ENCODE measurements around the gene HSF5. TPM values are rescaled to one million over a fixed set of nuclear protein-coding genes. Genes with fewer than 3 reads are reported as not detected.

HSF5 gene
- total RNA-seq, 1 donor from 2014 or later: 0.09 TPM

DNA sequence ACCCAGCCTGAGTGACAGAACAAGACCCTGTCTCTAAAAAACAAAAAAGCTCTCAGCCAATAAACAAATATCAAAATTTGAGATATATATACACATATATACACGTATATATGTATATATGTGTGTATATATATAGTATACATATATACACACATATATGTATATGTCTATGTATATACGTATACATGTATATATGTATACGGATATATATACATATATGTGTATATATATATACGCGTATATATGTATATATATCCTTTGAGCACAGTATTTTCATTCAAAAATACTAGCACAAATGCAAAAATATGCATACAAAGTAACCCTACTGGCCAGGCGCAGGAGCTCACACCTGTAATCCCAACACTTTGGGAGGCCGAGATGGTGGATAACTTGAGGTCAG, 13.2 kb upstream of the HSF5 start:
- TF ChIP-seq, protein P1, sequence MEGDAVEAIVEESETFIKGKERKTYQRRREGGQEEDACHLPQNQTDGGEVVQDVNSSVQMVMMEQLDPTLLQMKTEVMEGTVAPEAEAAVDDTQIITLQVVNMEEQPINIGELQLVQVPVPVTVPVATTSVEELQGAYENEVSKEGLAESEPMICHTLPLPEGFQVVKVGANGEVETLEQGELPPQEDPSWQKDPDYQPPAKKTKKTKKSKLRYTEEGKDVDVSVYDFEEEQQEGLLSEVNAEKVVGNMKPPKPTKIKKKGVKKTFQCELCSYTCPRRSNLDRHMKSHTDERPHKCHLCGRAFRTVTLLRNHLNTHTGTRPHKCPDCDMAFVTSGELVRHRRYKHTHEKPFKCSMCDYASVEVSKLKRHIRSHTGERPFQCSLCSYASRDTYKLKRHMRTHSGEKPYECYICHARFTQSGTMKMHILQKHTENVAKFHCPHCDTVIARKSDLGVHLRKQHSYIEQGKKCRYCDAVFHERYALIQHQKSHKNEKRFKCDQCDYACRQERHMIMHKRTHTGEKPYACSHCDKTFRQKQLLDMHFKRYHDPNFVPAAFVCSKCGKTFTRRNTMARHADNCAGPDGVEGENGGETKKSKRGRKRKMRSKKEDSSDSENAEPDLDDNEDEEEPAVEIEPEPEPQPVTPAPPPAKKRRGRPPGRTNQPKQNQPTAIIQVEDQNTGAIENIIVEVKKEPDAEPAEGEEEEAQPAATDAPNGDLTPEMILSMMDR (IDR thresholded peaks at IDR 0.05; ENCODE audit: unreplicated experiment): no peak
- H3K27ac Mint-ChIP-seq: no peak overlapping the region
- no peaks in the 10 kb centered on the region for H3K9me3 Mint-ChIP-seq
- H3K27me3 Mint-ChIP-seq (ENCODE audit: low read depth): no peaks in the 10 kb centered on the region
- no peak for DNase-seq (ENCODE audit: low spot score in 2 of 2, unreplicated experiment in 2 of 2)
- no peak overlapping the region for H3K4me3 Mint-ChIP-seq
- peaks cover 42% of the 10 kb centered on the region for H3K36me3 Mint-ChIP-seq
- H3K4me1 Mint-ChIP-seq: no peaks in the 10 kb centered on the region

DNA sequence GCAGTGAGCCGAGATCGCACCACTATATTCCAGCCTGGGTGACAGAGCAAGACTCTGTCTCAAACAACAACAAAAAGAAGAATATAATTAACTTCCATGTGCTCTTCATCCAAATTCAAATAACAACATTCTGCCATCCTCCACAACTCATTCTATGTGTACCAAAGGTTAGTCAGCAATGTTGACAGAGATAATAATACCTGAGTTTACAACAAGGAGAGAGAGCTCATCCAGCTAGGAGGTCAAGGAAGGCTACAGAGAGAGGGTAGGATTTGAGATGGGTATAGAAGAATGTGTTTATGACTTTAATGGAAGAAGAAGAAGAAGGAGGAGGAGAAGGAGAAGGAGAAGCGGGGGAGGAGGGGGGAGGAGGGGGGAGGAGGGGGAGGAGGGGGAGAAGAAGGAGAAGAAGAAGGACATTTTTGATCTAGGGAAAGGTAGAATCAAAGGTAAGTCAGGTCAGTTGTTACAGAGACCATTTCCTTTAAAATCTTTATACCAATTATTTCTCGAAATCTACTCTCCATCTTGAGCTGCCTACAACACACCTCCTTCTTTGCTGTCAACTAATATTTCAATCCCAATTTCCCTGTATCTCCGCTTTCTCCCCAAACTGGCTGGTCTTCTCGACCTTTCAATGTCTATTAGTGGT, 10.1 kb upstream of the HSF5 start:
- TF ChIP-seq, protein P1 (IDR thresholded peaks at IDR 0.05; ENCODE audit: unreplicated experiment): no peak
- Mint-ChIP-seq H3K27me3 (ENCODE audit: low read depth) (no peaks in the 10 kb centered on the region), H3K27ac (no peak overlapping the region), H3K4me1 (no peaks in the 10 kb centered on the region), H3K4me3 (no peak overlapping the region), H3K9me3 (no peaks in the 10 kb centered on the region), H3K36me3 (peaks cover 44% of the 10 kb centered on the region)
- no peak for DNase-seq (ENCODE audit: low spot score in 2 of 2, unreplicated experiment in 2 of 2)

DNA sequence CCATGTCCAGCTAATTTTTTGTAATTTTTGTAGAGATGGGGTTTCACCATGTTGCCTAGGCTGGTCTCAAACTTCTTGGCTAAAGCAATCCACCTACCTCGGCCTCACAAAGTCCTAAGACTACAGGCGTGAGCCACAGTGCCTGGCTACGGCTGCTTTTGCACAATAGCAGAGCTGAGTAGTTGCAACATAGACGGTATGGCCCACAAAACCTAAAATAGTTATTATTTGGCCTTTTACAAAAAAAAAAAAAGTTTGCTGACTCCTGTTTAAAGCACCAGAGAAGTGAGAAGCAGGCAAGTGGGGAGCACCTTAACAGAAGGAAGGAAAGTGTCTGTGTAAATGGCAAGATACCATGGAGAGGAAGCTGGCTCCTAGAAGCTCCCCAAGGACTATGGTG, 5.3 kb upstream of the HSF5 start:
- Mint-ChIP-seq H3K36me3 (peaks cover 54% of the 10 kb centered on the region), H3K9me3 (no peaks in the 10 kb centered on the region), H3K27me3 (ENCODE audit: low read depth) (no peaks in the 10 kb centered on the region), H3K4me3 (no peak overlapping the region), H3K27ac (no peak overlapping the region), H3K4me1 (no peaks in the 10 kb centered on the region)
- TF ChIP-seq, protein P1 (IDR thresholded peaks at IDR 0.05; ENCODE audit: unreplicated experiment): no peak
- DNase-seq (ENCODE audit: low spot score in 2 of 2, unreplicated experiment in 2 of 2): no peak

DNA sequence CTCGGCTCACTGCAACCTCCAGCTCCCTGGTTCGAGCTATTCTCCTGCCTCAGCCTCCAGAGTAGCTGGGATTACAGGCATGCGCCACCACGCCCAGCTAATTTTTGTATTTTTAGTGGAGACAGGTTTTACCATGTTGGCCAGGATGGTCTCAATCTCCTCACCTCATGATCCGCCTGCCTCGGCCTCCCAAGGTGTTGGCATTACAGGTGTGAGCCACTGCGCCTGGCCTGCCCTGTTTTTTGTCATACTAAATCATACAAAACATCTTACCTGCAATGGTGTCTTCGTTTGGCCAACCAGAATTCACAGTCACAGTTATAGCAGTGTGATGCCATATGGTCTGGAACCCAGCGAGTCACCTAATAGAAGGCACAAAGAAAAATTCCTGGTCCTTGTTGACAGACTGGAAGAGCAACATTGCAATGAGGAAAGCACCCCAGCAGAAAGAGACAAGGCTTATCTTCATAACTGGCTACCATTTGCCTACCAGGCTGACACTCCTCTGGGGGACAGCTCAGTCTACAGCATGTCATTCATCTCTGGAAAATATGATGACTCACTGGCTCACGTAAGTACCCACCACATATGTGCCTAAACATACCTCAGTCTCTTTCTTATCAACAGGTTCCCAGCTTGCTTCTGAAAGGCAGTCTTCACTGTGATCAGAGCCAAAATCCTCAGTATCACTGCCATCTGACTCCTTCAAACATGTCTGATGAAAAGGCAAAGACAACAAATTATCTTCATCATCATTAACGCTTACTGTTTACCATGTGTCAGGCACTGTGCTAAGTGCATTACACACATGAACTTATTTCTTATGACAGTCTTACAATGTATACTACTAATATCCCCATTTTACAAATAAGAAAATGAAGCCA, 4.3 kb upstream of the HSF5 start:
- Mint-ChIP-seq H3K4me1 (no peaks in the 10 kb centered on the region), H3K4me3 (no peak overlapping the region), H3K9me3 (no peaks in the 10 kb centered on the region), H3K27me3 (ENCODE audit: low read depth) (no peaks in the 10 kb centered on the region), H3K27ac (no peak overlapping the region), H3K36me3 (peaks cover 49% of the 10 kb centered on the region)
- TF ChIP-seq, protein P1 (IDR thresholded peaks at IDR 0.05; ENCODE audit: unreplicated experiment): no peak
- no peak for DNase-seq (ENCODE audit: low spot score in 2 of 2, unreplicated experiment in 2 of 2)

DNA sequence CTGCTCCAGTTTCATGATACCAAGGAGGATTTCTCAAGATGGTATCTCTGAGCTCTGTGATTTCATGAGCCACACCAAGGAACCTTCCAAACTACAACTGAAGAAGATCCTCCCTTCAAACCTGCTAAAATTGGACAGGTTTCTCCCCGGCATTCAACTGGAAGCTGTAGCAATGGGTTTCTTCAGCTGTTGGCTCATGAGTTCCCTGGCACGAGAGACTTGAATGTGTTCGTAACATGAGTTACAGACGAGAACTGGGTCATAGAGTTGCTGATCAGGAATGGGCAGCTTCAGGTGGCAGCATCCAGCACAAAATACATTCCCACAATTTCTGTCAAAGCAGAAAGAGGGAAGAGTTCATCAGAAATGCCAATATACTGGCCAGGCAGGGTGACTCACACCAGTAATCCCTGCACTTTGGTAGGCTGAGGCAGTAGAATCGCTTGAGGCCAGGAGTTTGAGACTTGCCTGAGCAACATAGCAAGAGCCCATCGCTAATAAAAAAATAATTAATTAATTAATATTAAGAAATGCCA, 3.4 kb upstream of the HSF5 start:
- H3K4me1 Mint-ChIP-seq: no peaks in the 10 kb centered on the region
- no peak for DNase-seq (ENCODE audit: low spot score in 2 of 2, unreplicated experiment in 2 of 2)
- no peak overlapping the region for H3K27ac Mint-ChIP-seq
- H3K27me3 Mint-ChIP-seq (ENCODE audit: low read depth): no peaks in the 10 kb centered on the region
- no peaks in the 10 kb centered on the region for H3K9me3 Mint-ChIP-seq
- peaks cover 46% of the 10 kb centered on the region for H3K36me3 Mint-ChIP-seq
- no peak overlapping the region for H3K4me3 Mint-ChIP-seq
- TF ChIP-seq, protein P1 (IDR thresholded peaks at IDR 0.05; ENCODE audit: unreplicated experiment): no peak
